Measurements from ENCODE around the gene RALGAPA2.

RALGAPA2 gene

DNA sequence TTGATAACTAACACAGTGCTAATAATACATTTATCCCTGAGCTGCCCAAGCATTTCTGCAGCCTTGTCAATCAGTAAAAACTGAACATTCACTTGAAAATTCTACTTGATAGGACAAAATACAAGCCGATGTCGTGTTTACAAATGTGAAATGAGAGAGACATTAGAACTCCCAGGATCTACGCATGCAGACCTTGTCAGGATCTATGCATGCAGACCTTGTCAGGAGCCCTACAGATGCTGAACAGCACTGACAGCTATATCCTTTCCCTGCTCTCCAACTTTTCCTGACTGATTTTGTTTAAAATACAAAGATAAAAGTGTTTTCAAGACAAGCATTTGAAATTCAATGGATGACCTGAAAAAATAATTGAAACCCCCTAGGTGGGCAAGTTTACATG, 315.6 kb downstream of the RALGAPA2 start:
- Histone ChIP-seq H4K20me1 (ENCODE audit: low read depth, low read length) (no peaks in the 10 kb centered on the region), H2AFZ (ENCODE audit: low read depth, low read length, severe bottlenecking) (no peak overlapping the region), H3F3A (ENCODE audit: insufficient read depth) (no peaks in the 10 kb centered on the region), H3K27ac (ENCODE audit: low read depth, low read length) (no peak overlapping the region), H3K27me3 (ENCODE audit: low read length) (no peaks in the 10 kb centered on the region), H3K9ac (ENCODE audit: low read length) (no peak overlapping the region), H3K4me3 (ENCODE audit: insufficient read depth, low read length, poor library complexity, severe bottlenecking) (no peak overlapping the region), H3K9me3 (ENCODE audit: insufficient read depth, low read length) (no peaks in the 10 kb centered on the region), H3K4me2 (ENCODE audit: low read depth, low read length, poor library complexity, severe bottlenecking) (no peak overlapping the region), H3K9me2 (replicated peaks; ENCODE audit: insufficient read depth, low read length) (no peaks in the 10 kb centered on the region), H3K79me2 (ENCODE audit: insufficient read depth, low read length) (no peaks in the 10 kb centered on the region), H3K36me3 (ENCODE audit: low read length) (no peaks in the 10 kb centered on the region)
- TF ChIP-seq, protein P1, sequence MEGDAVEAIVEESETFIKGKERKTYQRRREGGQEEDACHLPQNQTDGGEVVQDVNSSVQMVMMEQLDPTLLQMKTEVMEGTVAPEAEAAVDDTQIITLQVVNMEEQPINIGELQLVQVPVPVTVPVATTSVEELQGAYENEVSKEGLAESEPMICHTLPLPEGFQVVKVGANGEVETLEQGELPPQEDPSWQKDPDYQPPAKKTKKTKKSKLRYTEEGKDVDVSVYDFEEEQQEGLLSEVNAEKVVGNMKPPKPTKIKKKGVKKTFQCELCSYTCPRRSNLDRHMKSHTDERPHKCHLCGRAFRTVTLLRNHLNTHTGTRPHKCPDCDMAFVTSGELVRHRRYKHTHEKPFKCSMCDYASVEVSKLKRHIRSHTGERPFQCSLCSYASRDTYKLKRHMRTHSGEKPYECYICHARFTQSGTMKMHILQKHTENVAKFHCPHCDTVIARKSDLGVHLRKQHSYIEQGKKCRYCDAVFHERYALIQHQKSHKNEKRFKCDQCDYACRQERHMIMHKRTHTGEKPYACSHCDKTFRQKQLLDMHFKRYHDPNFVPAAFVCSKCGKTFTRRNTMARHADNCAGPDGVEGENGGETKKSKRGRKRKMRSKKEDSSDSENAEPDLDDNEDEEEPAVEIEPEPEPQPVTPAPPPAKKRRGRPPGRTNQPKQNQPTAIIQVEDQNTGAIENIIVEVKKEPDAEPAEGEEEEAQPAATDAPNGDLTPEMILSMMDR (IDR thresholded peaks at IDR 0.05; ENCODE audit: insufficient read depth, low read length, poor library complexity, severe bottlenecking) = no peak
- TF ChIP-seq EZH2phosphoT487 (conservative IDR thresholded peaks at IDR 0.05; ENCODE audit: low read length) = no peak

DNA sequence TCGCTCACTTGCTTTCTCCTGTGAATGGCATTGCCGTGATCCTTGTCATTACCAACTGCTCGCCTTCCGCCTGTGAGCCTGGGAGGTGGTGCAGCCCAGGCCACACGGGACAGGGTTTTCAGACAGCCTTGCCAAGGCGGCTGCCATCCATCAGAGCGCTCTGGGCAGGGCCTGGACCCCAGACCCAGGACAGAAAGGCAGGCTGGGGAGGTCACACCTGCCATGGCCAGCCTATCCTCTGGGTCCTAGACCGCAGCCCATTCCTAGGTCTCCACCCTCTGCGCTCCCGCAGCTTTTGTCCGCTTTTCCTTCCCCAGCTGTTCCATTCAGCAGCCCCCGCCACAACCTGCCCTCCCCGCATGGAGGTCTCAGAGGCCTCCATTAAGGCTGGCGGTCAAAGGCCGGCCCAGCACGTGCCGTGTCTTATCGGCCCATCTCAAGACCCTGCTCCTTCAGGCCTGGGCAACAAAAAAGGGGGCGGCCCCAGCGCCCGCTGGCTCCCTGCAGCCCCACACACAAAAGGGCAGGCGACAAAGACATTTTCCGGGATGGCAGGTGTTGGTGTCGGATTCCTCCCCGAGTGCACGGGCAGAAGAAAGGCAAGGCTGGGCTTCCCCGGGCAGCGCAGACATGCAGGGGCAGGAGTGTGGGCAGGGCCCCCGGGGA, 316.4 kb downstream of the RALGAPA2 start:
- no peaks in the 10 kb centered on the region for H3K9me2 ChIP-seq (replicated peaks; ENCODE audit: insufficient read depth, low read length)
- no peaks in the 10 kb centered on the region for H3K79me2 ChIP-seq (ENCODE audit: insufficient read depth, low read length)
- no peak overlapping the region for H3K9ac ChIP-seq (ENCODE audit: low read length)
- H3K4me2 ChIP-seq (ENCODE audit: low read depth, low read length, poor library complexity, severe bottlenecking) = no peak overlapping the region
- no peaks in the 10 kb centered on the region for H3K36me3 ChIP-seq (ENCODE audit: low read length)
- H2AFZ ChIP-seq (ENCODE audit: low read depth, low read length, severe bottlenecking) = no peak overlapping the region
- no peaks in the 10 kb centered on the region for H3F3A ChIP-seq (ENCODE audit: insufficient read depth)
- H3K27me3 ChIP-seq (ENCODE audit: low read length) = no peaks in the 10 kb centered on the region
- H3K9me3 ChIP-seq (ENCODE audit: insufficient read depth, low read length) = no peaks in the 10 kb centered on the region
- no peak for TF ChIP-seq EZH2phosphoT487 (conservative IDR thresholded peaks at IDR 0.05; ENCODE audit: low read length)
- TF ChIP-seq, protein P1 (IDR thresholded peaks at IDR 0.05; ENCODE audit: insufficient read depth, low read length, poor library complexity, severe bottlenecking) = no peak
- no peak overlapping the region for H3K4me3 ChIP-seq (ENCODE audit: insufficient read depth, low read length, poor library complexity, severe bottlenecking)
- H4K20me1 ChIP-seq (ENCODE audit: low read depth, low read length) = no peaks in the 10 kb centered on the region
- no peak overlapping the region for H3K27ac ChIP-seq (ENCODE audit: low read depth, low read length)

DNA sequence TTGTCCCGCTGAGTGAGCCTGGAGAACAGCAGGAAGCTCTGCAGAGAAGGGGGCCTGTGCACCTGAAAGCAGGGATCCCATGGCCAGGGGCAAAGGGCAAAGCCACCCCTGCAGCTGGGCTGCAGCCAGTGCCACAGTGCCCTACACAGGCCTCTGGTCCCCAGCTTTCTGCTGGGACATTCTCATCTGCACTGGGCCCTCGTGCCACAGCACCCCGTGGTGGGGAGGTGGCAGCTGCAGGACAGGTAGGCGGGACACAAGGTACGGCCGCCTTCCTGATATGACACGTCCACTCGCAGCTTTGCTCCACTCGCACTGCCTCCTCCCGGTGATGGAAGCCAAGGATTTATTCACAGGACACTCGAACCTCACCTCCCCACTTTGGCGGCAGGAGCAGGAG, 317.4 kb downstream of the RALGAPA2 start:
- H3K4me3 ChIP-seq (ENCODE audit: insufficient read depth, low read length, poor library complexity, severe bottlenecking) = no peak overlapping the region
- no peaks in the 10 kb centered on the region for H3K9me2 ChIP-seq (replicated peaks; ENCODE audit: insufficient read depth, low read length)
- H3K9ac ChIP-seq (ENCODE audit: low read length) = no peak overlapping the region
- H3K9me3 ChIP-seq (ENCODE audit: insufficient read depth, low read length) = no peaks in the 10 kb centered on the region
- no peaks in the 10 kb centered on the region for H3K36me3 ChIP-seq (ENCODE audit: low read length)
- H3K79me2 ChIP-seq (ENCODE audit: insufficient read depth, low read length) = no peaks in the 10 kb centered on the region
- no peak for TF ChIP-seq EZH2phosphoT487 (conservative IDR thresholded peaks at IDR 0.05; ENCODE audit: low read length)
- TF ChIP-seq, protein P1 (IDR thresholded peaks at IDR 0.05; ENCODE audit: insufficient read depth, low read length, poor library complexity, severe bottlenecking) = no peak
- no peaks in the 10 kb centered on the region for H3F3A ChIP-seq (ENCODE audit: insufficient read depth)
- H2AFZ ChIP-seq (ENCODE audit: low read depth, low read length, severe bottlenecking) = no peak overlapping the region
- H3K4me2 ChIP-seq (ENCODE audit: low read depth, low read length, poor library complexity, severe bottlenecking) = no peak overlapping the region
- no peaks in the 10 kb centered on the region for H4K20me1 ChIP-seq (ENCODE audit: low read depth, low read length)
- H3K27ac ChIP-seq (ENCODE audit: low read depth, low read length) = no peak overlapping the region
- H3K27me3 ChIP-seq (ENCODE audit: low read length) = no peaks in the 10 kb centered on the region
